Activated naive CD8-positive, alpha-beta T cell (primary cell): ENCODE results near the gene SFRP4.
A peak's percentile ranks its signal among the peaks of the same experiment; 100 is the strongest.
"Not testable (repeated sequence)": the region's sequence is repeated elsewhere in the genome, so short reads cannot be mapped to it uniquely, and the experiment has no call there.

ENCODE experiments used
- H3K27ac Mint-ChIP-seq: one replicate; pipeline ENCODE4 v1.8.0; 2021; ENCODE audit warnings: mixed read lengths
- H3K27me3 Mint-ChIP-seq: one replicate; pipeline ENCODE4 v1.8.0; 2021; ENCODE audit warnings: mixed read lengths
- H3K36me3 Mint-ChIP-seq: one replicate; pipeline ENCODE4 v1.8.0; 2021; ENCODE audit warnings: mixed read lengths
- H3K4me1 Mint-ChIP-seq: one replicate; pipeline ENCODE4 v1.8.0; 2021; ENCODE audit warnings: low read depth, mixed read lengths
- H3K4me3 Mint-ChIP-seq: one replicate; pipeline ENCODE4 v1.8.0; 2021; ENCODE audit warnings: mild to moderate bottlenecking, mixed read lengths
- H3K9me3 Mint-ChIP-seq: one replicate; pipeline ENCODE4 v1.8.0; 2021; ENCODE audit warnings: low read depth, mixed read lengths

Gene SFRP4

DNA sequence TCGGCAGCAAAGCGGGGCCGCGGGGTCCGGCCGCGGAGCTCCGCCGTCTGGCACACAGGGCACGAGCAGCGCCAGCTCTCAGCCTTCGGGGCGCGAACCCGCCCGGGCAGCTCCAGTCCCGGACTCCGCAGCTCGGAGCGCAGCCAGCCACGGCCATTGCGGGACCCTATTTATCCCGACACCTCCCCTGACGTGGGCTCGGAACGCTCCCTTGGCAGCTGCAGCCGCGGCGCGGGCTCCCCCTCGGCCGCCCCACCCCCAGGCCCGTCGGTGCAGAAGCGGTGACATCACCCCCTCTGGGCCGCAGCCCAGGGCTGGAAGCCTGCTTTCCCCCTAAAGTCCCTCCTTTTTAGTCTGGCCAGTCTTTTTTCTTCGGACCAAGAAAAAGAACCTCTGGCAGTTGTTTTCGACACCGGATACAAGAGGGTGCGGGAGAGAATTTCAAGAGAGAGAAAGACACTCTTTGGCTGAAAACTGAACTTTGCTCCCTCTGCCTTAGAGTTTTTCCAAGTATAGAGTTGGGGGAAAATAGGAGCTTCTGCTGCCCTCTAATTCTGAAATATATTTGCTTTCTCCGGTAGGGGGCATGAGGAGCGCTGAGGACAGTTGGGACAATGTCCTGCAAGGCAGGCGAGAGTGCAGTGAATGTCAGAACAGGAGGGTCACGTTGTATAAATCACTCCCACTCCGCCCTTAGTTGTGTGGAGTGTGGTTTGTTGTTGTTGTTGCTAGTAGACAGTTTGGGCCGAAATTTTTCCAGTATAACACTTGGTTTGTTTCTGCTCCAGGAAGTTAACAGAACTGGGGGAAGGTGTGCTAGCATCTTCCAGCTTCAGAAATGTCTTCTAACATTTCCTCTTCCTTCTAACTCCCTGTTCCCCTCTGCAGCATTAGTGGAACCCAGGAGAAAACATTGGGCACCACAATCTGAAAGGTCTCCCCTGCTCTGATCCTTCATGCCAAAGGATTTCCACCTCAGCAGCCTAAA lies at the start of gene SFRP4:
TSS of gene SFRP4 (minus strand) at position 145 of the 988 bp plus-strand sequence. CDS start 280 bp downstream, outside the sequence.
- Mint-ChIP-seq H3K4me1 (peaks cover 26% of the 10 kb centered on the region), H3K27ac (no peak within 1 kb of the TSS), H3K9me3 (no peaks in the 10 kb centered on the region), H3K27me3 (peaks cover 36% of the 10 kb centered on the region), H3K36me3 (no peaks in the 10 kb centered on the region), H3K4me3 (peak within 1 kb of the TSS; percentile 47)

DNA sequence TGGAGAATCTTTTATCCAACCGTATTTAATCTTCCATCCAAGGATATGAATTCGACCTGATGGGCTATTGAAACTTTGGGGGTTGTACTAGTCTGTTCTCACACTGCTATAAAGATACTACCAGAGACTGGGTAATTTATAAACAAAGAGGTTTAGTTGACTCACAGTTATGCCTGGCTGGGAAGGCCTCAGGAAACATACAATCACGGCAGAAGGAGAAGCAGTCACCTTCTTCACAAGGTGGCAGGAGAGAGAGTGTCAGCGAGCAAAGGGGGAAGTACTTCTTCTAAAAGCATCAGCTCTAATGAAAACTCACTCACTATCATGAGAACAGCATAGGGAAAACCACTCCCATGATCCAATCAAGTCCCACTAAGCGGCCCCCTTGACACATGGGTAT lies 47.6 kb upstream of the SFRP4 start:
- Mint-ChIP-seq H3K4me1 (no peaks in the 10 kb centered on the region), H3K36me3 (no peaks in the 10 kb centered on the region), H3K9me3 (no peaks in the 10 kb centered on the region), H3K4me3 (no peak overlapping the region), H3K27me3 (no peaks in the 10 kb centered on the region), H3K27ac (no peak overlapping the region)

DNA sequence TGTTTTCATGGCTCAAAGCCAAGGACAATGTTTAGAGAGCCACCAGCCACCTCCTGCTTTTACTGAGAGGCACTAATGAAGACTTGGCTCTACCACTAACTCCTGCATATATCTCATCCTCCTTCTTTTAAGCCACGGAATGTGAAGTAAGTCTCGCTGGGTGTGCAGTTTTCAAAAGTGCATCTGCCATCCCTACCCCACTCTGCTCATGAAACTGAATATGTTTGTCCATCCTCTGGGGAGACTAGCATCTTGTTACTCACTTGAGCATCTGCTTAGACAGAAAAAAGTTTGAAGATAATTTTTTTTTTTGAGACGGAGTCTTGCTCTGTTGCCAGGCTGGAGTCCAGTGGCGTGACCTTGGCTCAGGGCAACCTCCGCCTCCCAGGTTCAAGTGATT lies 44.6 kb upstream of the SFRP4 start:
- Mint-ChIP-seq H3K27me3 (no peaks in the 10 kb centered on the region), H3K36me3 (no peaks in the 10 kb centered on the region), H3K9me3 (no peaks in the 10 kb centered on the region), H3K4me3 (no peak overlapping the region), H3K27ac (no peak overlapping the region), H3K4me1 (no peaks in the 10 kb centered on the region)

DNA sequence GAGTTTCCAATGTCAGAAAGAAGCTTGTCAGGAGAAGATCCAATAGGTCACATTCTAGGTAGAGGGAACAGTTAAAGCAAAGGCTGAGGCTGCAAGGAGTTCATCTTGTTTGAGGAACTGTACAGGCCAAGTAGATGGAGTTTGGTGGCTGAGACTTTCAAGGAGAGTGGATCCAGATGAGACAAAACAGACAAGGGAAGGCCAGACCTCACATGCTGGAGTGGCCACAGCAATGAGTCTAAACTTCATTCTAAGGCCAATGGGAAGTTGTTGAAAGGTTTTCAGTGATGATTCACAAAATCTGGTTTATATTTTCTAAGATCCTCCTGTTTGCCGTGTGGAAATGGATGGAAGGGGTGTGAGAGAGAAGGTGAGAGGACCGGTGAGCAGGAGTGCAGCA lies 43.9 kb upstream of the SFRP4 start:
- H3K4me3 Mint-ChIP-seq, result no peak overlapping the region
- no peaks in the 10 kb centered on the region for H3K9me3 Mint-ChIP-seq
- H3K36me3 Mint-ChIP-seq, result no peaks in the 10 kb centered on the region
- no peaks in the 10 kb centered on the region for H3K4me1 Mint-ChIP-seq
- no peak overlapping the region for H3K27ac Mint-ChIP-seq
- H3K27me3 Mint-ChIP-seq, result no peaks in the 10 kb centered on the region

DNA sequence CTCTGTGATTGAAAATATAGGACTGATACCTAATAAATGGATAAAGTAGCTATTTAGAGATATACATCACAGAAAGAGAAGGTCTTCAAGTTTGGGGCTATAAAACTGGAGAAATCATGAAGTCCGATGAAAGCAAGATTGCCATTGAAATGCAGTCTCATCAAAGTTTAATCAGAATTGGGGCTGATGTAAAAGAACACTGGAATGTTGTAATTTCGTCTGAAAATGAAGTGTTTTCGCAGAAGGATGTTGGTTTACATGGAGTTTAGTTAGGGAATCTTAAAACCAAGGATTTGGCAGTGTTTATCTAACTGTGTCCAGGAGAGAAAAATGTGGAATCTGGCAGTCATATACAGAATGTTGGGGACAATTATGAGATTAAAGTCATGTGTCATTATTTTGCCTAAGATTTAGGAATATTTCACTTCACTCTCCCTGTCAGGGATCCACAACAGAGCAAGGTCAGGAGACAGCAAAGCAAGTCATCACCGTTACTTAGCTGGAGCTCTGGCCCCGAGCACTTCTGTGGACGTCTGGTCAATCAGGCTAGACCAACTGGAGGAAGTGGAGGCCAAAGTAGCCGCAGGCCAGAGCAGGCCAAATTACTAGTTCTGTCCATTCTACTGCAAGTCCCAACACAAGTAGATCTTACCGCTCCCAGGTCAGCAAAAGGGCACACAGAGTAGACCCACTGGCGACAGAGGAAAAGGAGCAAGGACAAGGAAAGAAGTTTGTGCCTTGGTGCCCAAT lies 40.8 kb upstream of the SFRP4 start:
- H3K4me1 Mint-ChIP-seq, result no peaks in the 10 kb centered on the region
- no peak overlapping the region for H3K27ac Mint-ChIP-seq
- H3K27me3 Mint-ChIP-seq, result no peaks in the 10 kb centered on the region
- no peaks in the 10 kb centered on the region for H3K9me3 Mint-ChIP-seq
- H3K36me3 Mint-ChIP-seq, result no peaks in the 10 kb centered on the region
- no peak overlapping the region for H3K4me3 Mint-ChIP-seq

DNA sequence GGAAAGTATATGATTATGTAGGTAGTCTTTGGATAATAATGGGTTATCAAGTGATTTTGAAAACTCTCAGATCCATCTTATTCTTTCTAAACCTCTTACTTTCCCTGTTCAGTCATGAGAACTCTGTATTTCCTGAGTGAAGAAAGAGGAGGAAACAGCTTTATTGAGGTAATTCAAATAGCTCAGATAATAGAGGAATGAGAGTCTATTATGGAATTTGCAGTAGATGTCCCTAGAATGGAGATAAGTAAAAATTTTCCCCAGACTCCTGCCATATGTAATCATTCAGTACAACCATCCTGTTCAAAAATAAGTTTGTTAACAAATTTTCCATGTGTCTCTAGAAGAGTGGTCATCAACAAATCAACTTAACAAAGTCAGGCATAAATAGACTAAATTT lies 40.2 kb upstream of the SFRP4 start:
- Mint-ChIP-seq H3K9me3 (no peaks in the 10 kb centered on the region), H3K4me3 (no peak overlapping the region), H3K4me1 (no peaks in the 10 kb centered on the region), H3K27me3 (no peaks in the 10 kb centered on the region), H3K27ac (no peak overlapping the region), H3K36me3 (no peaks in the 10 kb centered on the region)

DNA sequence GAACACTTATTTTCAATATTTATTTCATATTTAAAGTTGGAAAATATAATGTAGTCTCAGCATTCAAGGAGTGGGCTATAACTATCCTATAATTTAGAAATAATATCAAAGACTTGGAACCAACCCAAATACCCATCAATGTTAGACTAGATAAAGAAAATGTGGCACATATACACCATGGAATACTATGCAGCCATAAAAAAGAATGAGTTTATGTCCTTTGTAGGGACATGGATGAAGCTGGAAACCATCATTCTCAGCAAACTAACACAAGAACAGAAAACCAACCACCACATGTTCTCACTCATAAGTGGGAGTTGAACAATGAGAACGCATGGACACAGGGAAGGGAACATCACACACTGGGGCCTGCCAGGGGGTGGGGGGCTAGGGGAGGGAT lies 37.6 kb upstream of the SFRP4 start:
- not testable (repeated sequence) for H3K4me3 Mint-ChIP-seq, H3K27me3 Mint-ChIP-seq, H3K4me1 Mint-ChIP-seq, H3K27ac Mint-ChIP-seq, H3K9me3 Mint-ChIP-seq, H3K36me3 Mint-ChIP-seq

DNA sequence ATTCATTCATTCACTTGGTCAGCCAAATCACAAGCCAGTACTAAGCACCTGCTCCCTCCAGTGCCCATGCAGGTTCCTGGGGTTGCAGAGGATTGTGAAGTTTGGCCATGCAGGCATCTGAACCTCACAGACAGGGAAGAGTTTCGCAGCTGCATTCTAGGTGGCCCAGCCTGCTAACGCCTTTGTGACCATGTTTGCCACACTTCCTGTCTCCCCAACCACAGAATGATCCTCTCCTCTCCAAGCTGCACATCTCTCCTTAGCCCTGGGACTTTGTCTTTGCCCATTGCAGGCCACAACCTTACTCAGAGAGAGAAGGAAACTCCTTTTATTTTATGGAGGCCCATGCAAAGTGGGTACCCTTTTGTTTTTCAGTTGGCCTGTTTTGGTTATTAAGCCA lies 35.6 kb upstream of the SFRP4 start:
- H3K9me3 Mint-ChIP-seq, result no peaks in the 10 kb centered on the region
- H3K27ac Mint-ChIP-seq, result no peak overlapping the region
- no peaks in the 10 kb centered on the region for H3K4me1 Mint-ChIP-seq
- no peaks in the 10 kb centered on the region for H3K36me3 Mint-ChIP-seq
- no peaks in the 10 kb centered on the region for H3K27me3 Mint-ChIP-seq
- no peak overlapping the region for H3K4me3 Mint-ChIP-seq

DNA sequence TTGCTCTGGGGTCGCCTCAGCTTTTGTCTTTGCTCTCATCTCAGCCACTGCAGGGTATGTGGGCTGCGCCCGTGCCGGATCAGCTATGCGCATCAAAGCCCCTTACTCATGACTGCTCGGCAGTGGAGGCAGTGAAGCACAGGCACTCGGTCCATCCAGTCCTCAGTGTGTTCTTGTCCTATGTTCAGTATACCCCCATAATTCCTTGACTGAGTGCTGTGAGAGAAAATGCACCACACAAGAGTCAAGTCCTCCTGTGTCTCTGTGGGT lies 31.3 kb upstream of the SFRP4 start:
- Mint-ChIP-seq H3K36me3 (no peaks in the 10 kb centered on the region), H3K4me1 (no peaks in the 10 kb centered on the region), H3K27ac (no peak overlapping the region), H3K9me3 (no peaks in the 10 kb centered on the region), H3K4me3 (no peak overlapping the region), H3K27me3 (peaks cover 2% of the 10 kb centered on the region)

DNA sequence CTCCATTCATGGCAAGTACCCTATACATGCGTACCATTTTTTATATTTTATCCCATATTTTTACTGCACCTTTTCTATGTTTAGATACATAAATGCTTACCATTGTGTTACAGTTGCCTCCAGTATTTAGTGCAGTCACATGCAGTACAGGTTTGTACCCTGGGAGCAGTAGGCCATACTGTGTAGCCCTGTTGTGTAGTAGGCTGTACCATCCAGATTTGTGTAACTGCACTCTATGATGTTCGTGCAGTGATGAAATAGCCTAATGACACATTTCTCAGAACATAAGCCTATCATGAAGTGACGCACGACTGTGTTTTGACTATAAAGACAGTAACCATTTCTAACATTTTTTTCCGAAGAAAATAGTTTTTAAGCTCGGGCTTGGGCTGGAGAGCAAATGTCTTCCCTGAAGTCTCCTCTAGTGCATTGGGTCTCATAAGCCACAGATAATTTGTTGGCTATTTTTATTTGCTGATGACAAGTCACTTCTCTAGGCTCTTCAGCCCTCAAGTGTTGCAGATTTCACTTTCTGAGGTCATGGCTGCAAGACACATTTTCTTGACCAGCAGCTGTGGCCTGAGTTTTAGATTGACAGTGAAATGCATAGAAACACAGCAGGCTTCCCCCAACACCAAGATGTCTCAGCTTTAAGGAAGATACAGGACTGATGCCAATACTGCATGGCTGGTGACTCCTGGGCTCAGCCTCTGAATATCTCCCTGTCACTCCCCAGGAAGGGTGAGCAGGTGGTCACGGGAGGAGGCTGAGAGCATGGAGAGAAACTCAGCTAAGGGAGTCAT lies 30.7 kb upstream of the SFRP4 start:
- Mint-ChIP-seq H3K27me3 (peaks cover 2% of the 10 kb centered on the region), H3K4me1 (no peaks in the 10 kb centered on the region), H3K27ac (no peak overlapping the region), H3K36me3 (no peaks in the 10 kb centered on the region), H3K4me3 (no peak overlapping the region), H3K9me3 (no peaks in the 10 kb centered on the region)

DNA sequence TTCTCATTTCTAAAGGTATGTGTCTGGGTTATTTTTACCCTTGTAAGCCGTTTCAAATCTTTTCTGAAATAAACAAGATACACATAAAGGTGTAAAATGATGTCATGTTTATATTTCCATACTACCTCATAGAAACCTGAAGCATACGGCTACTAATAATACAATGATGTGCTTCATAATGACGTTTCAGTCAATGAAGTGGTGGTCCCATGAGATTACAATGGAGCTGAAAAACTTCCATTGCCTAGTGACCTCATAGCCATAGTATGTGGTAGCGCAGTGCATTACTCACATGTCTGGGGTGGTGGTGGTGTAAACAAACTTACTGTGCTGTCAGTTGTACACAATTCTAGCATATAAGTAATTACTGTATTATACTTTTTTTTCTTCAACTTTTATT lies 28.7 kb upstream of the SFRP4 start:
- Mint-ChIP-seq H3K27me3 (peaks cover 2% of the 10 kb centered on the region), H3K36me3 (no peaks in the 10 kb centered on the region), H3K9me3 (no peaks in the 10 kb centered on the region), H3K4me1 (no peaks in the 10 kb centered on the region), H3K27ac (no peak overlapping the region), H3K4me3 (no peak overlapping the region)

DNA sequence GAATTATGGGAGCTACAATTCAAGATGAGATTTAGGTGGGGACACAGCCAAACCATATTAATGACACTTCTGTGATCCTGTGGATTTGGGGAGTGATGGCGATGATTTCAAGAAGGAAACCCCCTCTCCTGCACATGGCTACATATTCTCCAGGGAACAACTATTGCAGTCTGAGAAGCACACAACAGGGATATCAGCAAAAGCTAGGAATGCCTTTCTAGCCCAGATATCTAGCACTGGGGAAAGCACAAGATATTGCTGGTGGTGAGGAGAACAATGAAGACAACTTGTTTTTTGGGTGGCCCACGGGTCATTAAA lies 28.1 kb upstream of the SFRP4 start:
- Mint-ChIP-seq H3K4me1 (no peaks in the 10 kb centered on the region), H3K36me3 (no peaks in the 10 kb centered on the region), H3K9me3 (no peaks in the 10 kb centered on the region)

DNA sequence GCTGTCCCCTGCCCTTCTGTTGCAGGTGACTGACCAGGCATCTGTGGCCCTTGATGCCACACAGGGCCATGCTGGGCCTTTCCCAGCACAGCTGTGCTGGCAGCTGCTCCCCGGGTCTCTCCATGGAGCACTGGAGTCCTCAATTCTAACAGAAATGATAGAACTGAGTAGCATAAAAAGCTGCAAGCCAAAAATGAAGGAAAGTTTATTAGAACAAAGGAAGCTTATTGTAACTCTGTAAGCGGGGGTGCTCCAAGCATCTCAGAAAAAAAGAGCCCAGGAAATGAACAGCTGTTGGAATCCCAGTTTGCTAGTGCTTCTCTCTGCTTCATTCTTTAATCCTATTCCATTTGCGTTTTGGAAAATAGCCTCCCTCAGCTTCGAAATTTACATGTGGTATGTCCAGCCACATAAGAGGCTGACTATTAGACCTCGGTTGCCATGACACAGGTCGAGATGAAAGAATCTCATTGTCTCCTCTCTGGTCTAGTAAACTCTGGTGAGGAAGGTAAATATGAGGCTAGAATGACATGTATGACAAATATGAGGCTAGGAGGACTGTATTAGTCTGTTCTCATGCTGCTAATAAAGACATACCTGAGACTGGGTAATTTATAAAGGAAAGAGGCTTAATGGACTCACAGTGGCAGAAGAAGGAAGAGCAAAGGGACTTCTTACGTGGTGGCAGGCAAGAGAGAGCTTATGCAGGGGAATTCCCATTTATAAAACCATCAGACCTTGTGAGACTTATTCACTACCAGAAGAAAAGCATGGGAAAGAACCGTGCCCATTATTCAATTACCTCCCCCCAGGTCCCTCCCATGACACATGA lies 27.5 kb upstream of the SFRP4 start:
- H3K36me3 Mint-ChIP-seq, result no peaks in the 10 kb centered on the region
- no peak overlapping the region for H3K27ac Mint-ChIP-seq
- no peaks in the 10 kb centered on the region for H3K4me1 Mint-ChIP-seq
- H3K4me3 Mint-ChIP-seq, result no peak overlapping the region
- no peaks in the 10 kb centered on the region for H3K9me3 Mint-ChIP-seq
- peaks cover 2% of the 10 kb centered on the region for H3K27me3 Mint-ChIP-seq

More for the DNA sequence above, 28.1 kb upstream of the SFRP4 start:
- peaks cover 2% of the 10 kb centered on the region for H3K27me3 Mint-ChIP-seq
- no peak overlapping the region for H3K4me3 Mint-ChIP-seq
- no peak overlapping the region for H3K27ac Mint-ChIP-seq

DNA sequence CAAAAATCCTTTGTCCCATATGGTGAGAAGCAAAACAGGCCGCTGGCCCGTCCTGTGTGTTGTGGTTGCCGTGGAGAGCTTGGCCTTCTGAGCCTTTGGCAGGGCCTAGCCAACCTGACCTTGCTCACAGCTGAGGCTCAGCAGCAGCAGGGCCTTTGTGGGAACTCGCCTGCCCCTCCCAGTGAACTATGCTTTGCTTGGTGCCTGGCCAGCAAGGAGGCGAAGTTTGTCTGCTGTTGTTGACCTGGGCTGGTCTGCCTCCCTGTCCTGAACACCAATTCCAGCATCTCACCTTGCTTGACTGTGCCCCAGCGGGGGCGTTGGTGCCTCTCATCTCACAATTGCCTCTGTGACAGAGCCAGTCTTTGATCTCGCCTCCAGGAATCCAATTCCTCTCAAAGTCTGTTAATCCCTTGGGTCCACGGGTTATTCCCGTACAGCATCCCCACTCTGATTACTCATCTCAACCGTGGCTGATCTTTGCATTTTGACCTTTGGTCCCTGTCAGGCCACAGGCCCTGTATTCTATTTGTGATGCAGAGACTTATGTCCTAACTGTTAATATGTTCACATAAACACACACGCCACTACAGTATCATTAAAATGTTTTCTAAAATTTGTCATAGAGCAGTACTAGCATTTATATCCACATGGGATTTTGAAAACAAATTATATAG lies 26.5 kb upstream of the SFRP4 start:
- Mint-ChIP-seq H3K36me3 (no peaks in the 10 kb centered on the region), H3K9me3 (no peaks in the 10 kb centered on the region), H3K27me3 (peaks cover 2% of the 10 kb centered on the region), H3K4me1 (no peaks in the 10 kb centered on the region), H3K4me3 (no peak overlapping the region), H3K27ac (no peak overlapping the region)
